H1 (cell line): ENCODE results near the gene TNF. TPM values are rescaled to one million over a fixed set of nuclear protein-coding genes. Genes with fewer than 3 reads are reported as not detected.

ENCODE experiments used
- CHD7 ChIP-seq: fragments of 300-600 bp; sonication (generic); IDR thresholded peaks from 2 replicates; pipeline ENCODE4 v1.7.1; 2012; ENCODE audit warnings: low read length, moderate library complexity, mild to moderate bottlenecking, inconsistent platforms; ENCODE audit not compliant: insufficient replicate concordance
- USF2 ChIP-seq: IDR thresholded peaks from 2 replicates; pipeline ENCODE4 v1.6.1; 2011; ENCODE audit warnings: low read length, improper control_type of control experiment
- polyA plus RNA-seq, 7 experiments: library from polyadenylated mRNA; depleted of rRNA in 3 of 7; stranded (reverse) in 5 of 7; unstranded in 2 of 7; fragments of >200 nt in 5 of 7; fragments of 200-250 nt in 2 of 7; gene quantifications; 1 replicate in 5 of 7; 2 replicates in 1 of 7; 4 replicates in 1 of 7; pipeline versions ENCODE4 v1.2.1 to v1.2.3, GENCODE V29; 2011 to 2013; ENCODE audit warnings: missing spikeins in 2 of 7, mixed read lengths in 2 of 7
- total RNA-seq: library from RNA; stranded (reverse); fragmentation: NEBNext Ultra II Directional; extraction: Animal tissue kit (Norgen Biotek cat#: 25700); gene quantifications from 2 replicates; pipeline ENCODE4 v1.2.1, GENCODE V29; 2021
- TF ChIP-seq, protein P1 (sequence below): IDR thresholded peaks from 2 replicates; pipeline ENCODE4 v1.6.1; 2012; ENCODE audit warnings: inconsistent platforms

Gene TNF
- total and polyA plus RNA-seq, 2 of the 8 experiments (the other 6 are each of a cell fraction or from before 2014, with no cell fraction given) = not detected

DNA sequence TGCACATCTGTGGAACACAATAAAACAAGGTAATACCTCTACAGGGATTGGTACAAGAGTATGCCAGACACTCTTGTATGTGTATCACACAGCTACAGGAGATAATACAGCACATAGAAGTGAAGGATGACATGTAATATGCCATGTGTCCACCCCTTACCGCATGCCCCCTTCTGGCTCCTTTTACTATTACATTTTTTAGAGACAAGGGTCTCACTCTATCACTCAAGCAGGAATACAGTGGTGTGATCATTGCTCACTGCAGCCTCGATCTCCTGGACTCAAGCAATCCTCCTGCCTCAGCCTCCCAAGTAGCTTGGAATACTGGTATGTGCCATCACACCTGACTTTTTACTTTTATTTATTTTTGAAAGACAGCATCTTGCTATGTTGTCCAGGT is 21.6 kb downstream of the TNF start (continued):
- TF ChIP-seq USF2 (no peak), CHD7 (no peak)
- TF ChIP-seq, protein P1, sequence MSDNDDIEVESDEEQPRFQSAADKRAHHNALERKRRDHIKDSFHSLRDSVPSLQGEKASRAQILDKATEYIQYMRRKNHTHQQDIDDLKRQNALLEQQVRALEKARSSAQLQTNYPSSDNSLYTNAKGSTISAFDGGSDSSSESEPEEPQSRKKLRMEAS = peak; percentile 43; the same call in 1 of the 2 replicates
